Ishikawa (cell line): ENCODE results near the gene CT45A2.
"Not testable (repeated sequence)": the region's sequence is repeated elsewhere in the genome, so short reads cannot be mapped to it uniquely, and the experiment has no call there.

Experiments used
- EP300 ChIP-seq: IDR thresholded peaks from 2 replicates; pipeline ENCODE4 v1.6.1; 2012; ENCODE audit warnings: borderline replicate concordance
- FOXM1 ChIP-seq: IDR thresholded peaks from 2 replicates; pipeline ENCODE4 v1.6.1; 2012; ENCODE audit warnings: low read depth, borderline replicate concordance
- TEAD4 ChIP-seq: IDR thresholded peaks from 2 replicates; pipeline ENCODE4 v1.6.1; 2012
- TF ChIP-seq, protein P1 (sequence below): IDR thresholded peaks from 2 replicates; pipeline ENCODE4 v1.6.1; 2012

DNA sequence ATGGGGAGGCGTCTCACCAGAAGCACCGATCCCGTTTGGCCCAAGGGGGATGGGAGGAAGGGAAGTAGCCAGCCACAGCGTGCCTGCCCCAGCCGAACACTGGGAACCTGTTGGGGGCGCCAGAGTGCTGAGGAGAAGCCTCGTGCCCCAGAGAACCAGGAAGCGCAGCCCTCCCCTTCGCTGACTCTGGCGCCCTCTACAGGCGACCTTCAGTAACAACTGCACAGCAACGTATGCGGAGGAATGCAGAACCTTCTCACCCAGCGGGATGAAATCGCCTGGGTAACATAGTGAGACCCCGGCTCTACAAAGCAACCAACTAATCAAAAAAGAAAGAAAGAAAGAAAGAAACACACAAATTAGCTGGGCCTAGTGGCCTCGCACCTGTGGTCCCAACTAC is 17.4 kb upstream of the CT45A2 start, which contains the start of gene CT45A7:
- not testable (repeated sequence) for TF ChIP-seq TEAD4, EP300, FOXM1
- TF ChIP-seq, protein P1, sequence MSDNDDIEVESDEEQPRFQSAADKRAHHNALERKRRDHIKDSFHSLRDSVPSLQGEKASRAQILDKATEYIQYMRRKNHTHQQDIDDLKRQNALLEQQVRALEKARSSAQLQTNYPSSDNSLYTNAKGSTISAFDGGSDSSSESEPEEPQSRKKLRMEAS = not testable (repeated sequence)
